Transverse colon (tissue), 4 donors: ENCODE data around the gene TWIST2. TPM values are rescaled to one million over a fixed set of nuclear protein-coding genes. Genes with fewer than 3 reads are reported as not detected.

Source experiments
- DNase-seq: peaks from one replicate; pipeline ENCODE4 v3.0.0-alpha.2; 2019
- H3K27ac ChIP-seq, 4 donors: fragments of 200-600 bp; sonication (generic); 2 replicates each; pipeline ENCODE4 v1.5.1; 2016 to 2018; ENCODE audit warnings: inconsistent platforms in 4 of 4
- H3K27me3 ChIP-seq: fragments of 200-600 bp; sonication (generic); 2 replicates; pipeline ENCODE4 v1.5.1; 2017; ENCODE audit warnings: inconsistent platforms
- H3K36me3 ChIP-seq, 4 donors: fragments of 200-600 bp; sonication (generic); 2 replicates each; pipeline ENCODE4 v1.5.1; 2017 to 2019; ENCODE audit warnings: inconsistent platforms in 4 of 4
- H3K4me1 ChIP-seq, 4 donors: fragments of 200-600 bp; sonication (generic); 2 replicates each; pipeline ENCODE4 v1.5.1; 2017 to 2020; ENCODE audit warnings: inconsistent platforms in 4 of 4
- H3K4me3 ChIP-seq, 4 donors: fragments of 200-600 bp; sonication (generic); 1 replicate in 1 of 4; 2 replicates in 3 of 4; pipeline versions ENCODE4 v1.5.1 to v1.6.1; 2017 to 2019; ENCODE audit warnings: inconsistent platforms in 4 of 4
- H3K9me3 ChIP-seq, 2 donors: fragments of 200-600 bp; sonication (generic); 2 replicates each; pipeline ENCODE4 v1.5.1; 2017 to 2019; ENCODE audit warnings: inconsistent platforms in 2 of 2
- EP300 ChIP-seq: sonication (generic); formaldehyde crosslinking; IDR thresholded peaks from one replicate; pipeline ENCODE4 v1.6.1; 2017; ENCODE audit warnings: antibody characterized with exemption, low read depth
- POLR2A ChIP-seq: fragments of 450-650 bp; IDR thresholded peaks from one replicate; pipeline ENCODE4 v1.6.1; 2016; ENCODE audit warnings: antibody characterized with exemption, mild to moderate bottlenecking, moderate library complexity
- POLR2AphosphoS5 ChIP-seq, 3 donors: sonication (generic); formaldehyde crosslinking; IDR thresholded peaks; one replicate each; pipeline ENCODE4 v1.6.1; 2016; ENCODE audit warnings: antibody characterized with exemption in 3 of 3
- WGBS, 2 donors: methylation state at CpG; one replicate each; pipeline ENCODE4 v1.1.5; 2018; ENCODE audit warnings: low coverage in 1 of 2; 5-methylcytosine and 5-hydroxymethylcytosine counted together
- in situ Hi-C, 4 donors: fragments of 200-750 bp; cut with MboI; loops; one replicate each; pipeline versions ENCODE4 v1.15.0 to v1.15.1; 2017; ENCODE audit warnings: low sequenced_read_pairs in 3 of 4, low pct_ligation_motif_present in 1 of 4, low pct_unique_long_range_greater_than_20kb in 1 of 4
- intact Hi-C: fragments of 100-400 bp; cut with DNase I; formaldehyde crosslinking; loops from one replicate; pipeline ENCODE4 v1.15.1; 2023; ENCODE audit warnings: low total_unique reads
- total RNA-seq, 4 donors: library from RNA; depleted of rRNA; stranded (reverse); fragments of >200 nt; gene quantifications; one replicate each; pipeline ENCODE4 v1.1.0, GENCODE V29; 2016
- TF ChIP-seq, protein P1 (sequence below), 5 experiments: fragments of 200-600 bp in 3 of 5; fragments of 450-650 bp in 2 of 5; sonication (generic) in 3 of 5; IDR thresholded peaks; 1 replicate in 2 of 5; 2 replicates in 3 of 5; pipeline ENCODE4 v1.5.1; 2016 to 2017; ENCODE audit warnings: antibody characterized with exemption in 5 of 5, inconsistent platforms in 3 of 5, mild to moderate bottlenecking in 2 of 5, moderate library complexity in 1 of 5

Gene TWIST2
- total RNA-seq, 4 donors from 2014 or later: 6.7 to 59.1 (median 16.8) TPM

DNA sequence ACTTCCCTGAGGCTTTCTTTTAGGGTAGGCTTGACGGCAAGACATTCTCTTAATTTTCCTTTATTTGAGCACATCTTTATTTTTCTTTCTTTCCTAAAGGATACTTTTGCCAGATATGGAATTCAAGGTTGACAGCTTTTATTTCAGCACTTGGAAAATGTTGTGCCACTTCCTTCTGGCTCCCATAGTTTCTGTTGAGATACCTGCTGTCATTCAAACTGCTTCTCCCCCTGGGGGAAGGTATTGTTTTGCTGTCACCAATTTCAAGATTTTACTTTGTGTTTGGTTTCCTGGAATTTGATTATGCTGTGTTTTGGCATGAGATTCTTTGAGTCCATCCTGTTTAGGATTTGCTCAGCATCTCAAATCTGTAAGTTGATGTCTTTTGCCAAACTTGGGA is 39.1 kb upstream of the TWIST2 start:
- H3K36me3 ChIP-seq: no peaks in the 10 kb centered on the region
- H3K27ac ChIP-seq: no peak overlapping the region
- in situ Hi-C loops (no loop called here), intact Hi-C loops (no loop called here)
- no peak for DNase-seq
- 90% methylated on average over 1 of the region's 1 CpG; no CpG with 5 or more reads in 1 of the 2 donors for WGBS, 2 donors
- H3K9me3 ChIP-seq: peaks cover 0 to 8% of the 10 kb centered on the region in 2 donors
- no peaks in the 10 kb centered on the region for H3K4me1 ChIP-seq
- TF ChIP-seq POLR2AphosphoS5 (IDR thresholded peaks at IDR 0.05) (no peak), POLR2A (no peak), EP300 (no peak)
- TF ChIP-seq, protein P1, sequence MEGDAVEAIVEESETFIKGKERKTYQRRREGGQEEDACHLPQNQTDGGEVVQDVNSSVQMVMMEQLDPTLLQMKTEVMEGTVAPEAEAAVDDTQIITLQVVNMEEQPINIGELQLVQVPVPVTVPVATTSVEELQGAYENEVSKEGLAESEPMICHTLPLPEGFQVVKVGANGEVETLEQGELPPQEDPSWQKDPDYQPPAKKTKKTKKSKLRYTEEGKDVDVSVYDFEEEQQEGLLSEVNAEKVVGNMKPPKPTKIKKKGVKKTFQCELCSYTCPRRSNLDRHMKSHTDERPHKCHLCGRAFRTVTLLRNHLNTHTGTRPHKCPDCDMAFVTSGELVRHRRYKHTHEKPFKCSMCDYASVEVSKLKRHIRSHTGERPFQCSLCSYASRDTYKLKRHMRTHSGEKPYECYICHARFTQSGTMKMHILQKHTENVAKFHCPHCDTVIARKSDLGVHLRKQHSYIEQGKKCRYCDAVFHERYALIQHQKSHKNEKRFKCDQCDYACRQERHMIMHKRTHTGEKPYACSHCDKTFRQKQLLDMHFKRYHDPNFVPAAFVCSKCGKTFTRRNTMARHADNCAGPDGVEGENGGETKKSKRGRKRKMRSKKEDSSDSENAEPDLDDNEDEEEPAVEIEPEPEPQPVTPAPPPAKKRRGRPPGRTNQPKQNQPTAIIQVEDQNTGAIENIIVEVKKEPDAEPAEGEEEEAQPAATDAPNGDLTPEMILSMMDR (IDR thresholded peaks at IDR 0.05): no peak
- H3K27me3 ChIP-seq: no peaks in the 10 kb centered on the region
- no peak overlapping the region for H3K4me3 ChIP-seq

DNA sequence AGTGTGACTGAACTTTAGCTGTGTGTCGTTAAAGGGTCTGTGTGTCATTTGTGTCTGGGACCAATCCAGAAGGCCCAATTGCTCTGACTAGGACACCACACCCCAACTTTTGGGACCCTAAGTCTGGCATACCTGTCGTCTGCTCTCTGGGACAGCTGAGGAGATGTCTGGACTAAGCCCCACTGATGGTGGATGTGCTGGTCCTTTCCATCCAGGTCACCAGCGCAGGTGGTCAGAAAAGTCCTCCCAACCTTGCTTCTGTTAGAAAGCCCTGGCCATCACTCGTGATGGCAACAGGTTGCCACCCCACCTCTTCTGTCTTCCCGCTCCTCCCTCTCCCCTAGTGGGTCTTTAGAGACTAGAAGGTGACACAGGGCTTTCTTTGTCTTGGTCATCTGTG is 37.6 kb upstream of the TWIST2 start:
- no peak for DNase-seq
- Histone ChIP-seq H3K4me3 (no peak overlapping the region), H3K4me1 (no peaks in the 10 kb centered on the region), H3K27ac (no peak overlapping the region), H3K9me3 (peaks cover 0 to 8% of the 10 kb centered on the region in 2 donors), H3K36me3 (no peaks in the 10 kb centered on the region), H3K27me3 (no peaks in the 10 kb centered on the region)
- in situ Hi-C loops (no loop called here), intact Hi-C loops (no loop called here)
- TF ChIP-seq, protein P1 (IDR thresholded peaks at IDR 0.05): no peak
- TF ChIP-seq POLR2A (no peak), POLR2AphosphoS5 (IDR thresholded peaks at IDR 0.05) (no peak), EP300 (no peak)
- WGBS, 2 donors: 83% methylated on average over 5 of the region's 5 CpGs; no CpG with 5 or more reads in 1 of the 2 donors

DNA sequence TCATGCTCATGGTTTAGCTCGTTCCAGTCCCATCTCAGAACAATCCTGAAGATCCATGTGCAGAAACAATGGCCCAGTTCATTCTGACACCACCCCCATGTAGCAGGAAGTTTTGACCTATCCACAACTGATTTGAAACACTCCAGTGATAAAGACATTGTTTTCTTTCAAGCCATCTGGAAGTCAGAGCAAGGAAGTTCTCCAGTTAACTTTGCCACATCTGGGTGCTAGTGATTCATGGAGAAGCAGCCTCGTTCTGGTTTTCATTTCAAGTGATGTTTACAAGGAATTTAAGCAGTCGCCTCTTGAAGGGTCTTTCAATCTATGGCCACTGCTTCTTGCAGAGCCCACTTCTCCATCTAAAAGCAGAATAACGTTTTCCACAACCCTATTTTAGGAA is 36.6 kb upstream of the TWIST2 start:
- DNase-seq: no peak
- in situ Hi-C loops (no loop called here), intact Hi-C loops (no loop called here)
- Histone ChIP-seq H3K4me3 (no peak overlapping the region), H3K36me3 (no peaks in the 10 kb centered on the region), H3K27ac (no peak overlapping the region), H3K27me3 (no peaks in the 10 kb centered on the region), H3K4me1 (no peaks in the 10 kb centered on the region), H3K9me3 (peaks cover 0 to 8% of the 10 kb centered on the region in 2 donors)
- WGBS, 2 donors: 44 to 54% methylated on average over 2 to 4 of the region's 4 CpGs
- TF ChIP-seq POLR2AphosphoS5 (IDR thresholded peaks at IDR 0.05) (no peak), POLR2A (no peak), EP300 (no peak)
- TF ChIP-seq, protein P1 (IDR thresholded peaks at IDR 0.05): no peak

DNA sequence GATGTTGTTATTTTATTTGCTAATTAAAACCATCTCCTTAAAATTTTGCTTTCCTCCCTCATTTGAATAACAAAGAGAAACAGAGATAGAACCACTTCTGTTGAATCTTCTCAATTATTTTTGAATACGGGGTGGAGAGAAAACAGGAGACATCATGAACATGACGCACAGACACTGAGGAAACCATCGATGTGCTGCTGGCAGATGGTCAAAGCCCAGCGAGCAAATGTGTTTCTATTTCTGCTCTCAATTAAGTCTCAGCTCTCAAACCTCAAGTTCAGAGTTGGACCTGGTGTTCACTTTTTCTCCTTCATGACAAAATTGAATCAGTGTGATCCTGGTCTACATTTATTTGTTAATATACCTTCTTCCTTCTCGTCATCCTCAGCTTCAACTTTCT is 36.1 kb upstream of the TWIST2 start:
- Histone ChIP-seq H3K36me3 (no peaks in the 10 kb centered on the region), H3K9me3 (peaks cover 0 to 8% of the 10 kb centered on the region in 2 donors), H3K4me1 (no peaks in the 10 kb centered on the region), H3K4me3 (no peak overlapping the region), H3K27me3 (no peaks in the 10 kb centered on the region), H3K27ac (no peak overlapping the region)
- DNase-seq: no peak
- 74 to 81% methylated on average over 4 to 5 of the region's 5 CpGs for WGBS, 2 donors
- in situ Hi-C loops (no loop called here), intact Hi-C loops (no loop called here)
- TF ChIP-seq, protein P1 (IDR thresholded peaks at IDR 0.05): no peak
- TF ChIP-seq EP300 (no peak), POLR2AphosphoS5 (IDR thresholded peaks at IDR 0.05) (no peak), POLR2A (no peak)
